Loucy (cell line): ENCODE results near the gene SCN3A.

Experiments used
- H2AFZ ChIP-seq: fragments of 200-600 bp; sonication (generic); 2 replicates; pipeline ENCODE4 v1.6.0; 2016; ENCODE audit warnings: antibody characterized with exemption, mild to moderate bottlenecking, low read length, moderate library complexity
- H3F3A ChIP-seq: fragments of 200-600 bp; 2 replicates; pipeline ENCODE4 v1.6.0; 2016; ENCODE audit warnings: antibody characterized with exemption, low read depth, mild to moderate bottlenecking
- H3K27me3 ChIP-seq: fragments of 200-600 bp; sonication (generic); 2 replicates; pipeline ENCODE4 v1.6.1; 2014; ENCODE audit warnings: low read length, mild to moderate bottlenecking; ENCODE audit not compliant: insufficient read depth, poor library complexity, severe bottlenecking
- H3K36me3 ChIP-seq: fragments of 200-600 bp; sonication (generic); 2 replicates; pipeline ENCODE4 v1.6.1; 2016; ENCODE audit warnings: low read length; ENCODE audit not compliant: insufficient read depth
- H3K4me1 ChIP-seq: fragments of 200-600 bp; sonication (generic); 2 replicates; pipeline ENCODE4 v1.5.1; 2014; ENCODE audit warnings: low read length, mild to moderate bottlenecking; ENCODE audit not compliant: insufficient read depth, poor library complexity, severe bottlenecking
- H3K4me2 ChIP-seq: fragments of 200-600 bp; sonication (generic); 2 replicates; pipeline ENCODE4 v1.6.0; 2014; ENCODE audit warnings: antibody characterized with exemption, low read length, low read depth, mild to moderate bottlenecking; ENCODE audit not compliant: poor library complexity, severe bottlenecking
- H3K4me3 ChIP-seq: fragments of 200-600 bp; sonication (generic); 2 replicates; pipeline ENCODE4 v1.5.1; 2014; ENCODE audit warnings: low read length, mild to moderate bottlenecking, mixed read lengths; ENCODE audit not compliant: poor library complexity, severe bottlenecking
- H3K79me2 ChIP-seq: fragments of 200-600 bp; sonication (generic); 2 replicates; pipeline ENCODE4 v1.6.1; 2014; ENCODE audit warnings: low read length; ENCODE audit not compliant: insufficient read depth
- H3K9ac ChIP-seq: fragments of 200-600 bp; sonication (generic); 2 replicates; pipeline ENCODE4 v1.6.0; 2014; ENCODE audit warnings: mild to moderate bottlenecking, low read depth, low read length, moderate library complexity; ENCODE audit not compliant: poor library complexity, severe bottlenecking
- H3K9me2 ChIP-seq: fragments of 200-600 bp; sonication (generic); replicated peaks from 2 replicates; pipeline ENCODE4 v1.6.1; 2016; ENCODE audit warnings: low read depth, low read length, mixed read lengths
- H3K9me3 ChIP-seq: fragments of 200-600 bp; sonication (generic); 2 replicates; pipeline ENCODE4 v1.6.1; 2014; ENCODE audit warnings: mild to moderate bottlenecking, antibody characterized with exemption, low read length, low read depth; ENCODE audit not compliant: insufficient read depth
- H4K20me1 ChIP-seq: fragments of 200-600 bp; sonication (generic); 2 replicates; pipeline ENCODE4 v1.6.0; 2014; ENCODE audit warnings: antibody characterized with exemption, low read length, mild to moderate bottlenecking; ENCODE audit not compliant: insufficient read depth, poor library complexity, severe bottlenecking
- CTCF ChIP-seq: fragments of 200-600 bp; sonication (generic); conservative IDR thresholded peaks from 2 replicates; pipeline ENCODE4 v1.5.1; 2014; ENCODE audit warnings: mild to moderate bottlenecking, antibody characterized with exemption, low read length
- EZH2phosphoT487 ChIP-seq: fragments of 200-600 bp; IDR thresholded peaks from 2 replicates; pipeline ENCODE4 v1.6.1; 2018; ENCODE audit warnings: antibody characterized with exemption, mild to moderate bottlenecking, moderate library complexity, borderline replicate concordance

SCN3A gene

GRCh38 chr2:165113414-165113813, 90.4 kb downstream of the SCN3A start:
- Histone ChIP-seq H3K4me3 (no peak overlapping the region), H3K27me3 (no peaks in the 10 kb centered on the region), H2AFZ (no peak overlapping the region), H3K36me3 (no peaks in the 10 kb centered on the region), H4K20me1 (no peaks in the 10 kb centered on the region), H3K9me2 (no peaks in the 10 kb centered on the region), H3K4me2 (no peak overlapping the region), H3F3A (no peaks in the 10 kb centered on the region), H3K9ac (no peak overlapping the region), H3K9me3 (no peaks in the 10 kb centered on the region), H3K79me2 (no peaks in the 10 kb centered on the region), H3K4me1 (peaks cover 11% of the 10 kb centered on the region)
- TF ChIP-seq CTCF (no peak), EZH2phosphoT487 (no peak)

- Histone ChIP-seq H3K4me1 (peaks cover 11% of the 10 kb centered on the region), H3K4me3 (no peak overlapping the region), H3K4me2 (no peak overlapping the region), H3K79me2 (no peaks in the 10 kb centered on the region), H3K9me2 (no peaks in the 10 kb centered on the region), H2AFZ (no peak overlapping the region), H3F3A (no peaks in the 10 kb centered on the region), H3K9ac (no peak overlapping the region), H3K36me3 (no peaks in the 10 kb centered on the region), H4K20me1 (no peaks in the 10 kb centered on the region), H3K27me3 (no peaks in the 10 kb centered on the region), H3K9me3 (no peaks in the 10 kb centered on the region)
- TF ChIP-seq EZH2phosphoT487 (no peak), CTCF (no peak)
These were observed 91.1 kb downstream of the SCN3A start for GRCh38 chr2:165112789-165113188.

GRCh38 chr2:165112133-165112573, 91.7 kb downstream of the SCN3A start:
- Histone ChIP-seq H3K79me2 (no peaks in the 10 kb centered on the region), H3K4me1 (peaks cover 11% of the 10 kb centered on the region), H2AFZ (no peak overlapping the region)

More at GRCh38 chr2:165112133-165112573, 91.7 kb downstream of the SCN3A start:
- Histone ChIP-seq H3K27me3 (no peaks in the 10 kb centered on the region), H3K4me3 (no peak overlapping the region), H3K9me3 (no peaks in the 10 kb centered on the region), H3F3A (no peaks in the 10 kb centered on the region), H3K9ac (no peak overlapping the region), H3K9me2 (no peaks in the 10 kb centered on the region), H4K20me1 (no peaks in the 10 kb centered on the region), H3K4me2 (no peak overlapping the region), H3K36me3 (no peaks in the 10 kb centered on the region)
- TF ChIP-seq EZH2phosphoT487 (no peak), CTCF (no peak)
